ENCODE results near the gene TJP1.

The TJP1 gene

GRCh38 chr15:29822100-29822683, at the start of gene TJP1:
Gene TJP1, minus strand, starts transcription at chr15:29822468. Its CDS starts 440 bp downstream, at chr15:29822028.
- peak; percentile 79 for DNase-seq

- no peak for DNase-seq
Measured at GRCh38 chr15:29871401-29871800, 49.1 kb upstream of the TJP1 start.

- DNase-seq, result no peak
Measured at GRCh38 chr15:29870495-29871151, 48.4 kb upstream of the TJP1 start.

- DNase-seq, result no peak
Measured at GRCh38 chr15:29867241-29868000, 45.2 kb upstream of the TJP1 start.

GRCh38 chr15:29866337-29866736, 44.1 kb upstream of the TJP1 start:
- no peak for DNase-seq

GRCh38 chr15:29864501-29864900, 42.2 kb upstream of the TJP1 start:
- no peak for DNase-seq

- DNase-seq, result no peak
Measured at GRCh38 chr15:29863438-29863837, 41.2 kb upstream of the TJP1 start.

GRCh38 chr15:29862271-29862670, 40.0 kb upstream of the TJP1 start:
- DNase-seq, result no peak

GRCh38 chr15:29860872-29861271, 38.6 kb upstream of the TJP1 start:
- DNase-seq, result no peak

GRCh38 chr15:29859973-29860715, 37.9 kb upstream of the TJP1 start:
- peak; percentile 80 for DNase-seq

GRCh38 chr15:29859293-29859692, 37.0 kb upstream of the TJP1 start:
- DNase-seq, result no peak

GRCh38 chr15:29857221-29857789, 35.0 kb upstream of the TJP1 start:
- no peak for DNase-seq

GRCh38 chr15:29854413-29854812, 32.1 kb upstream of the TJP1 start:
- peak; percentile 78 for DNase-seq

- DNase-seq, result no peak
Measured at GRCh38 chr15:29853211-29853987, 31.1 kb upstream of the TJP1 start.

GRCh38 chr15:29852201-29852600, 29.9 kb upstream of the TJP1 start:
- no peak for DNase-seq

GRCh38 chr15:29849716-29850115, 27.4 kb upstream of the TJP1 start:
- no peak for DNase-seq

GRCh38 chr15:29849218-29849617, 26.9 kb upstream of the TJP1 start:
- no peak for DNase-seq

- peak; percentile 52 for DNase-seq
Measured at GRCh38 chr15:29844290-29844903, 22.1 kb upstream of the TJP1 start.

GRCh38 chr15:29842290-29842689, 20.0 kb upstream of the TJP1 start:
- DNase-seq, result no peak

GRCh38 chr15:29840926-29841325, 18.7 kb upstream of the TJP1 start:
- DNase-seq, result no peak

- no peak for DNase-seq
Measured at GRCh38 chr15:29840054-29840453, 17.8 kb upstream of the TJP1 start.
